DMS53 treated with DMSO at 0.1 percent for 48 hours (cell line): ENCODE data around the gene HTR3B.

Experiments
- DNase-seq: peaks from one replicate; lab custom pipeline; 2025; ENCODE audit not compliant: unreplicated experiment; lab: John Stamatoyannopoulos, UW

The HTR3B gene

GRCh38 chr11:113989916-113990315 lies 85.3 kb downstream of the HTR3B start:
- DNase-seq: no peak

- no peak for DNase-seq
These were observed 86.6 kb downstream of the HTR3B start for GRCh38 chr11:113991170-113991569.

GRCh38 chr11:113991718-113992458 lies 87.3 kb downstream of the HTR3B start:
- DNase-seq: peak; percentile 81

GRCh38 chr11:113992459-113993110 lies 88.0 kb downstream of the HTR3B start:
- no peak for DNase-seq

- DNase-seq: no peak
These were observed 89.7 kb downstream of the HTR3B start for GRCh38 chr11:113994077-113994954.
